NCI-H2196 treated with DMSO at 0.1 percent for 48 hours (cell line): ENCODE results near the gene LYPLA2.
"Not testable (repeated sequence)": the region's sequence is repeated elsewhere in the genome, so short reads cannot be mapped to it uniquely, and the experiment has no call there.

ENCODE experiments used
- DNase-seq: peaks from one replicate; lab custom pipeline; 2025; ENCODE audit not compliant: unreplicated experiment; lab: John Stamatoyannopoulos, UW

Gene LYPLA2

GRCh38 chr1:23777979-23778814, 12.7 kb upstream of the LYPLA2 start, which contains the start of gene PITHD1:
PITHD1 (plus strand) TSS chr1:23778418; CDS start chr1:23778516, 98 bp downstream.
- peak; percentile 81 for DNase-seq

GRCh38 chr1:23779826-23780371, 11.0 kb upstream of the LYPLA2 start:
- no peak for DNase-seq

GRCh38 chr1:23783141-23783540, 7.8 kb upstream of the LYPLA2 start:
- not testable (repeated sequence) for DNase-seq

GRCh38 chr1:23784846-23785245, 6.1 kb upstream of the LYPLA2 start:
- DNase-seq, result no peak

- DNase-seq, result no peak
Observed at GRCh38 chr1:23787701-23788100, 3.2 kb upstream of the LYPLA2 start.

- no peak for DNase-seq
Observed at GRCh38 chr1:23788695-23789094, 2.2 kb upstream of the LYPLA2 start.

- DNase-seq, result no peak
Observed at GRCh38 chr1:23791516-23792047, 637 bp downstream of the LYPLA2 start.

GRCh38 chr1:23792151-23792945, 1.4 kb downstream of the LYPLA2 start:
- DNase-seq, result no peak

- DNase-seq, result peak; percentile 59
Observed at GRCh38 chr1:23793018-23793781, 2.3 kb downstream of the LYPLA2 start.

- DNase-seq, result no peak
Observed at GRCh38 chr1:23793861-23794731, 3.2 kb downstream of the LYPLA2 start.

- DNase-seq, result not testable (repeated sequence)
Observed at GRCh38 chr1:23794732-23795182, 3.8 kb downstream of the LYPLA2 start.

- DNase-seq, result no peak
Observed at GRCh38 chr1:23795676-23796465, 4.9 kb downstream of the LYPLA2 start.

GRCh38 chr1:23796466-23797271, 5.7 kb downstream of the LYPLA2 start:
- DNase-seq, result no peak

- DNase-seq, result no peak
Observed at GRCh38 chr1:23797478-23798448, 6.8 kb downstream of the LYPLA2 start.

- DNase-seq, result no peak
Observed at GRCh38 chr1:23798662-23799142, 7.8 kb downstream of the LYPLA2 start.

GRCh38 chr1:23799255-23799569, 8.3 kb downstream of the LYPLA2 start:
- no peak for DNase-seq
